ENCODE results near the gene LECT2.

LECT2 gene

DNA sequence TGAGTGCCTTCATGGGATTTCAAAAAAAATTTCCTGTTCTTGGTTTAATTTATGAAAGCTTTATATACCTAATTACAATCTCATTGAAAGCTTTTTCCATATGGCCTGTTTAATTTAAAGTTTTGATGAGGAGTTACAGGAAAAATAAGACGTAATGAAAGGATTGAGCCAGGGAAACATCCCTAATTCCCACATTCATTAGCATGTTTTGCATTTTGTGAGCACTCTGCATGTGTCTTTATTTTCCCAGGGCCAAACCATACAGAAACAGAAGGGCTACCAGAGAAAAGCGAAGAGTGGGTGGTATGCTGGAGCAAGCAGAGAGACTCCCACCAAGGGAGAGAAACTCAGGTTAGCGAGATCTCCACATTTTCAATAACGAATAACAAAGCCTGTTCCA is 20.3 kb upstream of the LECT2 start:
- TF ChIP-seq EZH2 (optimal IDR thresholded peaks at IDR 0.05; ENCODE audit: low read depth, low read length), result no peak
- TF ChIP-seq, protein P1, sequence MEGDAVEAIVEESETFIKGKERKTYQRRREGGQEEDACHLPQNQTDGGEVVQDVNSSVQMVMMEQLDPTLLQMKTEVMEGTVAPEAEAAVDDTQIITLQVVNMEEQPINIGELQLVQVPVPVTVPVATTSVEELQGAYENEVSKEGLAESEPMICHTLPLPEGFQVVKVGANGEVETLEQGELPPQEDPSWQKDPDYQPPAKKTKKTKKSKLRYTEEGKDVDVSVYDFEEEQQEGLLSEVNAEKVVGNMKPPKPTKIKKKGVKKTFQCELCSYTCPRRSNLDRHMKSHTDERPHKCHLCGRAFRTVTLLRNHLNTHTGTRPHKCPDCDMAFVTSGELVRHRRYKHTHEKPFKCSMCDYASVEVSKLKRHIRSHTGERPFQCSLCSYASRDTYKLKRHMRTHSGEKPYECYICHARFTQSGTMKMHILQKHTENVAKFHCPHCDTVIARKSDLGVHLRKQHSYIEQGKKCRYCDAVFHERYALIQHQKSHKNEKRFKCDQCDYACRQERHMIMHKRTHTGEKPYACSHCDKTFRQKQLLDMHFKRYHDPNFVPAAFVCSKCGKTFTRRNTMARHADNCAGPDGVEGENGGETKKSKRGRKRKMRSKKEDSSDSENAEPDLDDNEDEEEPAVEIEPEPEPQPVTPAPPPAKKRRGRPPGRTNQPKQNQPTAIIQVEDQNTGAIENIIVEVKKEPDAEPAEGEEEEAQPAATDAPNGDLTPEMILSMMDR (IDR thresholded peaks at IDR 0.05; ENCODE audit: low read length), result no peak
- TF ChIP-seq EZH2phosphoT487 (IDR thresholded peaks at IDR 0.05; ENCODE audit: low read length), result no peak
- Histone ChIP-seq H3K9ac (ENCODE audit: low read length) (no peak overlapping the region), H3F3A (ENCODE audit: insufficient read depth, low read length) (no peaks in the 10 kb centered on the region), H3K9me3 (replicated peaks; ENCODE audit: insufficient read depth, low read length) (no peaks in the 10 kb centered on the region), H4K20me1 (ENCODE audit: insufficient read depth, low read length) (no peaks in the 10 kb centered on the region), H3K27ac (ENCODE audit: low read length) (no peak overlapping the region), H3K4me1 (ENCODE audit: low read length) (no peaks in the 10 kb centered on the region), H3K27me3 (replicated peaks; ENCODE audit: insufficient read depth, low read length) (no peaks in the 10 kb centered on the region), H2AFZ (ENCODE audit: low read length) (no peak overlapping the region), H3K36me3 (replicated peaks; ENCODE audit: insufficient read depth, low read length) (no peaks in the 10 kb centered on the region), H3K79me2 (ENCODE audit: low read length) (no peaks in the 10 kb centered on the region), H3K4me2 (ENCODE audit: low read depth, low read length) (no peak overlapping the region), H3K9me2 (replicated peaks; ENCODE audit: insufficient read depth, low read length) (no peaks in the 10 kb centered on the region), H3K4me3 (ENCODE audit: low read length) (no peak overlapping the region)
- no peak for DNase-seq

DNA sequence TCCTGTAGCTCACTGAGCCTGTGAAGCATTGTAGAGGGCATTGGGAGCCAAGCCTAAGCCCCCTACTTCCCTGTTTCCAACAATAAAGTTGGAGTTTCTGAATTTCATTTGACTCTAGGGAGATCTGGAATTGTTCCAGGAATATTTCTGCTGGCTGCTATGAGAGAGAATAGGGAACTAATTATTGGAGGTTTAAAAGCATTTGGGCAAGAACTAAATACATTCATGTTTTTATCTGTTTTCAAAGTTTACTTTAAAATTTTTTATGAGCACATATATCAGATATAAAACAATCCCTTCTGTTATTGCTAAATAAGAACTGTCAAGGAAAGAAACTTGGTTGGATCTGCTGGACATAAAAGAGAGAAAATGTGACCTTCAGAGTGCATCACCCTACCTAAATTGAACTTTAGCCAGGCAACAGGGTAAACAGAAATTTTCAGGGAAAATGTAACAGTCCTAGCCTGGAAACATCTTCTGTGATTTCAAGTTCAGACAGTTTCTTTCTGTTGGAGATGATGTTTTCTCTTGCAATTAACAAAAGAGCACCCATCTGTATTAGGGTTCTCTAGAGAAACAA is 19.3 kb upstream of the LECT2 start:
- no peaks in the 10 kb centered on the region for H3K79me2 ChIP-seq (ENCODE audit: low read length)

DNA sequence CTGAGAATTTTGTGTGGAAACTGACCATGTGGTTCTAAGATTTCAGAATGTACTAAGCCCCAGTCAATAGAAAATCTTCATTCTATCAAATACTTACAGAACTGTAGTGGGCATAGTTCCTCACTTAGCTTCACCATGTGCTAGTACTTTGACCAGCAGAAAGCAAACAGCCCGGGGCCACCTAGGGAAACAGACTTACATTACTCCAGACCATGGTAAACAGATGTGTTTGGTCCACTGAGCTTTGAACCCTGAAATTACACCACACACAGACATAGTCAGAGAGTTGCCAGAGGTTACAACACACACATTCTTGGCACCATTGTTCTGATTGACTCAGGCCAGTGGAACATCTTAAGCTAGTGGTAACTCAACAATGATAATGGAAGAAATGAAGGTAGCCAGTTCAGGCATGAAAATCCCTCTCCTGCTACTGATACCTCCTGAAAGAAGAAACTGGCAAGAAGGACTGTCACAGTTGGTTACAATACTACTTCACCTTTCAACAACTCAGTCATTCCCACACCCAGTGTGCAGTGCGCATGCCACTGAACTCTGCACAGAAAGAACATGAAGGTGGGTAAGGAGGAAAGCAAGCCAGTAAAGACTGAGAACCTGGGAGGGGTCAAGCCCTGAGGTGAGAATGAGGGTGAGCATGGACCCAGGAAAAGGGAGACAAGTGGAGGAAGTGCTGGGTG is 18.7 kb upstream of the LECT2 start:
- no peaks in the 10 kb centered on the region for H3K9me2 ChIP-seq (replicated peaks; ENCODE audit: insufficient read depth, low read length)
- no peaks in the 10 kb centered on the region for H3K27me3 ChIP-seq (replicated peaks; ENCODE audit: insufficient read depth, low read length)
- H3K27ac ChIP-seq (ENCODE audit: low read length), result no peak overlapping the region
- no peak for DNase-seq
- H3K4me3 ChIP-seq (ENCODE audit: low read length), result no peak overlapping the region
- TF ChIP-seq EZH2phosphoT487 (IDR thresholded peaks at IDR 0.05; ENCODE audit: low read length), result no peak
- no peak for TF ChIP-seq EZH2 (optimal IDR thresholded peaks at IDR 0.05; ENCODE audit: low read depth, low read length)
- TF ChIP-seq, protein P1 (IDR thresholded peaks at IDR 0.05; ENCODE audit: low read length), result no peak
- H2AFZ ChIP-seq (ENCODE audit: low read length), result no peak overlapping the region
- H3K4me1 ChIP-seq (ENCODE audit: low read length), result no peaks in the 10 kb centered on the region
- no peak overlapping the region for H3K9ac ChIP-seq (ENCODE audit: low read length)
- no peaks in the 10 kb centered on the region for H3K36me3 ChIP-seq (replicated peaks; ENCODE audit: insufficient read depth, low read length)
- no peaks in the 10 kb centered on the region for H4K20me1 ChIP-seq (ENCODE audit: insufficient read depth, low read length)
- no peak overlapping the region for H3K4me2 ChIP-seq (ENCODE audit: low read depth, low read length)
- H3F3A ChIP-seq (ENCODE audit: insufficient read depth, low read length), result no peaks in the 10 kb centered on the region
- H3K9me3 ChIP-seq (replicated peaks; ENCODE audit: insufficient read depth, low read length), result no peaks in the 10 kb centered on the region
- H3K79me2 ChIP-seq (ENCODE audit: low read length), result no peaks in the 10 kb centered on the region

More for the DNA sequence above, 19.3 kb upstream of the LECT2 start:
- Histone ChIP-seq H4K20me1 (ENCODE audit: insufficient read depth, low read length) (no peaks in the 10 kb centered on the region), H3K27me3 (replicated peaks; ENCODE audit: insufficient read depth, low read length) (no peaks in the 10 kb centered on the region), H3K9me2 (replicated peaks; ENCODE audit: insufficient read depth, low read length) (no peaks in the 10 kb centered on the region), H2AFZ (ENCODE audit: low read length) (no peak overlapping the region), H3F3A (ENCODE audit: insufficient read depth, low read length) (no peaks in the 10 kb centered on the region), H3K27ac (ENCODE audit: low read length) (no peak overlapping the region), H3K4me2 (ENCODE audit: low read depth, low read length) (no peak overlapping the region), H3K9me3 (replicated peaks; ENCODE audit: insufficient read depth, low read length) (no peaks in the 10 kb centered on the region), H3K36me3 (replicated peaks; ENCODE audit: insufficient read depth, low read length) (no peaks in the 10 kb centered on the region), H3K9ac (ENCODE audit: low read length) (no peak overlapping the region), H3K4me3 (ENCODE audit: low read length) (no peak overlapping the region), H3K4me1 (ENCODE audit: low read length) (no peaks in the 10 kb centered on the region)
- no peak for DNase-seq
- TF ChIP-seq EZH2phosphoT487 (IDR thresholded peaks at IDR 0.05; ENCODE audit: low read length) (no peak), EZH2 (optimal IDR thresholded peaks at IDR 0.05; ENCODE audit: low read depth, low read length) (no peak)
- TF ChIP-seq, protein P1 (IDR thresholded peaks at IDR 0.05; ENCODE audit: low read length), result no peak

Data from MM.1S (cell line).